GM21526 (cell line): ENCODE data around the gene B4GALNT3.

Experiments used
- ATAC-seq: cut with Tn5 transposase; IDR thresholded peaks from one replicate; pipeline ENCODE4 v1.9.1; 2021; ENCODE audit warnings: moderate library complexity; ENCODE audit not compliant: unreplicated experiment, low FRiP score

The B4GALNT3 gene

DNA sequence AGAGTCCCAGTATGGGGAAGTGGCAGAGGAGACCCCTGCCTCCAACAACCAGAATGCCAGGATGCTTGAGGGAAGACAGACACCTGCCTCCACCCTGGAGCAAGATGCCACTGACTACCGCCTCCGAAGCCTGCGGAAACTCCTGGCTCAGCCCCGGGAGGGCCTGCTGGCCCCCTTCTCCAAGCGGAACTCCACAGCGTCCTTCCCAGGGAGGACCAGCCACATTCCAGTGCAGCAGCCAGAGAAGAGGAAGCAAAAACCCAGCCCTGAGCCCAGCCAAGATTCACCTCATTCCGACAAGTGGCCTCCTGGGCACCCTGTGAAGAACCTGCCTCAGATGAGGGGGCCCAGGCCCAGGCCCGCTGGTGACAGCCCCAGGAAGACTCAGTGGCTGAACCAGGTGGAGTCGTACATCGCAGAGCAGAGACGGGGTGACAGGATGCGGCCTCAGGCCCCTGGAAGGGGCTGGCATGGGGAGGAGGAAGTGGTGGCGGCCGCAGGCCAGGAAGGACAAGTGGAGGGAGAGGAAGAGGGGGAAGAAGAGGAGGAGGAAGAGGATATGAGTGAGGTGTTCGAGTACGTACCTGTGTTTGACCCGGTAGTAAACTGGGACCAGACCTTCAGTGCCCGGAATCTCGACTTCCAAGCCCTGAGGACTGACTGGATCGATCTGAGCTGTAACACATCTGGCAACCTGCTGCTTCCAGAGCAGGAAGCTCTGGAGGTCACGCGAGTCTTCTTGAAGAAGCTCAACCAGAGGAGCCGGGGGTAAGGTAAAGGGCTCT, 93.7 kb downstream of the B4GALNT3 start:
- ATAC-seq: no peak

DNA sequence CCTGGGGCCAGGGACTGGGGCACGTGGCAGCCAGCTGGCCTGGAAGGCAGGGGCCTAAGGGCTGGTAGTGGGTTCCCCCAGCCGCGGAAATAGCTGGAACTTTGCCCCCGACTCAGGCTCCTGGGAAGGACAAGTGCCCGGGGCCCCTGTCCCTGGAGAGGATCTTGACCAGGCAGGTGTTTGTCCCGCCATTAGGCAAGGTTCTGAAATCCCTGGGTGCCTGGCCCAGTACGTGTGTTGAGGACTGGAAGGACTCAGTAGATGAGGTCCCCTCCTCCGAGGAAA, 94.2 kb downstream of the B4GALNT3 start:
- ATAC-seq: no peak

DNA sequence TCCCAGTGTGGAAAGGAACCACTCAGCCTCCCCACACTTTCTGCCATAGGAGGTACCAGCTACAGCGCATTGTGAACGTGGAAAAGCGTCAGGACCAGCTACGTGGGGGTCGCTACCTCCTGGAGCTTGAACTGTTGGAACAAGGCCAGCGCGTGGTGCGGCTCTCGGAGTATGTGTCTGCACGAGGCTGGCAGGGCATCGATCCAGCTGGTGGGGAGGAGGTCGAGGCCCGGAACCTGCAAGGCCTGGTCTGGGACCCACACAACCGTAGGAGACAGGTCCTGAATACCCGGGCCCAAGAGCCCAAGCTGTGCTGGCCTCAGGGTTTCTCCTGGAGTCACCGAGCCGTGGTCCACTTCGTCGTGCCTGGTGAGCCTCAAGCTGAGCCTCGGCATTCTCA, 96.8 kb downstream of the B4GALNT3 start:
- no peak for ATAC-seq

DNA sequence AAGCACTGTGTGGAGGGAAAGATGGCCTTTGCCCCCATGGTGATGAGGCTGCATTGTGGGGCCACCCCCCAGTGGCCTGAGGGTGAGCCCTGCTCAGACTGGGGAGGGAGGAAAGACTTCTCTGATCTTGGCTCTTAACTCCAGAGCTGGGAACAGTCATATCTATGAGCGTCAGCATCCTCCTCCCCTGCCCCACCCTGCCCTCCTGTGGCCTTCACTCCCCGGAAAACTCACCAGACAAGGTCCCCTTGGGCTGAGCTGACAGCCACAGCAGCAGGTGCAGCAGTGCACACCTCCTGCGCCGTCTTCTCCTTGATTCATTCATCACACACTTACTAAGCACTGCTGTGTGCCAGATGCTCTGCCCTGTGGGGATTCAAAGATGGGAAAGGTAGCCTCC, 98.8 kb downstream of the B4GALNT3 start:
- ATAC-seq: no peak

- ATAC-seq: no peak
Observed at GRCh38 chr12:559208-559905, 99.6 kb downstream of the B4GALNT3 start.

- ATAC-seq: no peak
Observed at GRCh38 chr12:559906-560455, 100.2 kb downstream of the B4GALNT3 start.

DNA sequence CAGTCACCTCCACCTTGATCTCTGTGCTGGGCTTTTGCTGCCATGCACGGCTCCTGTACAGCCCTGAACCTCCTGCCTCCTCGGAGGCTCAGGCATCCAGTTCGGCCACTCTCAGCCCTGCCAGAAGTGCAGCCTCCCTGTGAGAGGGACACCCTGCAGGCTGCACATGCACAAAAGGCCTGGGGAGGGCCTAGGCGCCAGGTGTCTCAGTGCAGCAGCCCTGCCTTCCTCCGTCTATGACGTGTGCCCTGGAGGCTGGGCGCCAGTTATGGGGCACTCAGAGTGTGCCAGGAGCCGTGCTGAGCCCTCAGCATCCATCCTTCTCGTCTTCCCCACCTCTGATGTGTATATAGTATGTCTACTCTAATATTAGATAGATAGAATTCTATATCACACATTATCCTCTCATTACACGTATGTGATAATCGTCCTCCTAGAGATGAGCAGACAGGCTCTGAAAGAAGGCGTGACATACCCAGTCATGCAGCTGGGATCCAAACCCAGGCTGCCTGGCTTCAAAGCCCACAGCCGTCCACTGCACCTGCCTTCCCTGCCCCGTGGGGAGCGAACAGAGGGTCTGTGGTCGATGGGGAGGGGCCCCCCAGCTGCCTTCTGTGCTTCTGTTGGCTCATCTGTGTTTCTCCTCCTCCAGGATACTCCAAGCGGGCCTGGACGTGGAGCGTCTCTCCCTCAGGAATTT, 101.1 kb downstream of the B4GALNT3 start:
- ATAC-seq: no peak

DNA sequence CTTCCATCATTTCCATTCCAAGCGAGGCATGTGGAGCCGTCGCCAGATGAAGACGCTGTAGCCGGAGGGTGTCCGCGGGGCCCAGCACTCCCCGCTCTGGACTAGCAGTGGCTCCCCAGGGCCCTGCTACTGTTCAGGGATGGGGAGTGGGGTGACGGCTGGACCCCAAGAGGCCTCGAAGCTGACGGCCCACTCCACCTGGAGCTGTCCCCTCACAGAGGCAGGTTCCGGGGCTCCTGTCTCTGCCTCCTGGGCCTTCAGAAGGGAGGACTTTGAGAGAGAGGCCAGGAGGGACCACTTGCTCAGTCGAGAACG, 101.6 kb downstream of the B4GALNT3 start:
- ATAC-seq: no peak

GRCh38 chr12:561908-562593, 102.3 kb downstream of the B4GALNT3 start:
- ATAC-seq: no peak

DNA sequence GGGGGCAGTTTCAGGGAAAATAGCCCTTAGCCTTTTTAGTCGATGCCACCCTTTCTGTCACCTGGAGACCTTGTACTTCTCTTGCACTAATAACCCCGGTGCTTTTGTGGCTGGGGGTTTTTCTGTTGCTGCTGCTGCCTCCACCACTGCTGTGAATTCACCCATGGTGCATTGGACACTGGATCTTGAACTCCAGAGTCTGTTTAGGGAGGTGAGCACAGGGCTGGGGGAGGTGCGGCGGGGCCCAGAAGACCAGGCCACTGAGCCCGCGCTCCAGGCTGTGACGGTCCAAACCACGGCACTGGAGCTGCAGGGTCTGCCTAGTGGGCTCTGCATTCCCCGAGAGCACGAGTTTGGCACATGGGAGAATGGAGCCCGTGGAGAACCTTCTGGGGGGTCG, 102.9 kb downstream of the B4GALNT3 start:
- no peak for ATAC-seq

- no peak for ATAC-seq
Observed at GRCh38 chr12:563250-563781, 103.6 kb downstream of the B4GALNT3 start.

DNA sequence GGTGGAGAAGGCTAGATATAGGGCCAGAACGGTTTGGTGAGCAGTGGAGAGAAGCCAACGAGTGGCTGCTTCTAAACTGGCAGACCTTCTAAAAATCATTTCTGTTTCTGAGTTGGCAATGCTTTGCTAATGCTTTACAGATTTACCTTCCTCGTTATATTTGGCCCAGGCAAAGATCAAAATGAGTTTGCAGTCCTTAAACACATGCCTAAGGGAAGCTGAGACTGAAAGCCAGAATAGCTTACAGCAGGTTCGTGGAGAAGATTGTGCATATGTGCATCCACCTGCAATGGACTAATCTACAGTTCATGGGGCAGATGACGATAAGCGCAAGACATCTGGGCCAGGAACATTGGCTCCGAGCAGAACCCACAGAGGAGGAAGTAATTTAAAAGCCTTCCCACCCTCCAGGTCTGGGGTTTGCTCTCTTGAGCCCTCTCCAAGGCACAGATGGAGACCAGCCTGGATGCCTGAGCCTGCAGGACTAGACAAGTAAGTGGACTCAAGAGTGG, 104.1 kb downstream of the B4GALNT3 start:
- no peak for ATAC-seq

GRCh38 chr12:565161-565560, 105.4 kb downstream of the B4GALNT3 start:
- no peak for ATAC-seq

DNA sequence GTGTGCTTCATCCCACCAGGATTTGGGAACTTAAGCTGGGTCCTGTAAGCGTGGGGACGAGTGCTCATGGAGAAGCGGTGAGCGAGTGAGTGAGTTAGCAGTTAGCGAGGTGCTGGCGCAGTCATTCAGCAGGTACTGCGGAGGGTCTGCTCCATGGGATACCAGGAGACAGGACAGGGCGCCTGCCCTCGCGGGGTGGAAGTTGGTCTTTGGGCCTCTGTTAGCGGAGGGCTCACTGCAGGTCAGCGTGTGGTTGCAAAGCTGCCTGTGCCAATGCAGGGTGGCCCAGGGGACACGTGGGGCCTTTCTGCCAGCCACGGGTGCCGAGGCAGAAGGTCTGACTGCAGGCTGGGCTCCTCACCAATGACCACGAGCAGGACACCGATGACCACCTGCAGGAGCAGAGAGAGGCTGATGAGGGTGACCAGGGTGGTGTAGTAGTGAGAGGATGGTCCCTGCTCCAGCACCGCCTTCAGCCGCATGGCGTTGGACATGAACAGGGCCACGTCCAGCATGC, 105.9 kb downstream of the B4GALNT3 start:
- ATAC-seq: no peak

GRCh38 chr12:568486-568885, 108.7 kb downstream of the B4GALNT3 start:
- ATAC-seq: no peak

DNA sequence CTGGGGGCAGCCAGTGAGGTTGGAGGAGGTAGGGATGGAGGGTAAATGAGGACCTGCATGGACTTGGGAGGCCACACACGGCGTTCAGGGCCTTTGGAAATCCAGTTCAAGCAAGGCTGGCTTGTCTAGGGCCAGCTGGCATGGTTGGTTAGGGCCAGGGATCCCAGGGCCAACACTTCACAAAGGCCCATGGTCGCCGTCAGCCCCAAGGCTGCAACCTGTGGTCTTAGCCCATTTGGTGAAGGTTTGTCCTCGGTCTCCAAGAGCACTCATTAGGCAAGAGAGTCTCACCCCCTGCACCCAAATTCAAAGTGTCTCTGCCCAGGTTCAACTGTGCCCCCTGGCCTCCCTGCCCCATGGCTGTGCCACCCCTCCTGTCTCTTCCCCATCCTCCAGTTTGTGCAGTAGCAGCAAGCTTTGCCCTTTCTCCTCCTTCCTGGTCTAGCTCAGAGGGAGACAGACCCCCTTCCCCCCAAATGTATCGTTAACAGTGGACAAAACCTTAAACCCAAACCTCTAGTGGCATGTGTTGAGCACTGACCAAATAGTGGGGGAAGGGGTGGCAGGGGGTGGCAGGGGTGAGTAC, 109.4 kb downstream of the B4GALNT3 start:
- ATAC-seq: no peak

DNA sequence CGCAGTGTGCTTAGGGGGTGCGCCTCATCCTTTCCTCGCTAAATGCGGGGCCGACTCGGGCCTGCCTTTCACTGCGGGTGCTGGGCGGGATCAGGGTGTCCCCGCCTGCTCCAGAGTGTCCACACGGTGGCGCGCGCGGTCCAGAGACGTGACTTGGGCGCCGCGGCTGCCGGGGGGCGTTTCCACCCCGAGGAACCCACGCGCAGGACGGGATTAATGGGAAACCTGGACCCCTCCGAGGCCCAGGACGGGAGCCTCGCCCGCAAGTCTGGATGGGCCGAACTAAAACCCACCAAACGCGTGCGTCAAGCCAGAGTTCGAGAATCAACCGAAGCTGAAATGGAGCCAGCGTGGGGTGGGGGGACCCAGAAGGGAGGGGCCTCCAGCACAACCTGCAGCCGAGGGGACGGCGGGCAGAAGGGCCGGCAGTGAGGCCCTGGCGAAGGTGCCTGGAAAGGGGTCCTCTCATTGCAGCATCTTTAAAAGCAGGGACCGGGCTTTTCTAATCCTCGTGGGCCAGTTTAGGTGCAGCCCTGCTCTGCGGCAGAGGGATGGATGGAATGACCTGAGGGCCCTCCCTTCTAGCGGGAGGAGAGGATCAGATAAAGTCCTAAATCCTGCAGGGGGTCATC, 110.2 kb downstream of the B4GALNT3 start:
- ATAC-seq: peak; percentile 67

DNA sequence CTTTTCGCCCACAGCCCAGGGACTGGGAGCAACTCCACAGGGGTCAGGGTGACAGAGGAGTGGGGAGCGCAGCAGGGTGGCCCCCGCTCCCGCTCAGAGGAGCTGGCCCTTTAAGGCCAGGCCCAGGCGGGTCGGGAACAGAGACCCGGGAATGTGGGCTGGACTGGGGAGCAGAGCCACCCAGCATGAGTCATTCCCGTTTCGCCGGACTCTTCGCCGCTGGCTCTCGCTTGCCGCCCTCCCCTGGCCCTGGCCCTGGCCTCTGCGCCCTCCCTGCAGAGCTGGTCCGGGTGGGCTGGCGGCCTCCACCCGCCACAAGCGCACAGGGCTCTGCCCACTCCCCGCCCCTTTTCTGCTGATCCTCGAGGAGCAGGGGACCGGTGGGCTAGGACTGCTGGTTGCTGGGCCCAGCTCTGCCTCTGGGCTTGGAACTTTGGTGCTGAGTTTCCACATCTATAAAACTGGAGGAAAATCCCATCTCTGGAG, 110.7 kb downstream of the B4GALNT3 start:
- ATAC-seq: no peak
